K562 (cell line): ENCODE data around the gene CTTNBP2. TPM values are rescaled to one million over a fixed set of nuclear protein-coding genes. Genes with fewer than 3 reads are reported as not detected.

Experiments
- ATAC-seq: fragments of 200-7000 bp; cut with Tn5 transposase; 3 replicates; pipeline ENCODE4 v1.9.1; 2020; ENCODE audit warnings: moderate library complexity
- BruUV-seq: library from RNA; stranded (reverse); fragments of 400-500 nt; replicated peaks from 2 replicates; lab custom pipeline; 2021; lab: Mats Ljungman, UMichigan
- CTCF ChIA-PET: fragments of 300-600 bp; formaldehyde crosslinking; extraction: SDS; loops from one replicate; lab custom pipeline; 2021; ENCODE audit warnings: low intra/inter-chr PET ratio; lab: Yijun Ruan, JAX
- POLR2A ChIA-PET: fragments of 300-600, 350-650 bp; sonication (Branson Sonifier 250); formaldehyde crosslinking; extraction: SDS; loops from one replicate; lab custom pipeline; 2021; ENCODE audit warnings: antibody characterized with exemption, inconsistent platforms; lab: Yijun Ruan, JAX
- DNase-seq, 4 experiments: peaks; one replicate each; pipeline versions ENCODE4 v3.0.0 to v3.0.0-alpha.2; 2011 to 2018; ENCODE audit warnings: low spot score in 3 of 4, mixed read lengths in 3 of 4; ENCODE audit errors: extremely low read depth in 1 of 4
- FAIRE-seq: peaks from 2 replicates; lab custom pipeline; 2011; peaks lifted over from hg19 to GRCh38; lab: Jason Lieb, UNC
- H2AFZ ChIP-seq: 2 replicates; pipeline ENCODE4 v1.6.0; 2011; ENCODE audit warnings: low read depth, low read length, control low read depth, inconsistent platforms
- H3K27ac ChIP-seq: fragments of 200-600 bp; 3 replicates; pipeline ENCODE4 v1.8.0; 2011; ENCODE audit warnings: low read depth, mild to moderate bottlenecking, control low read depth, inconsistent platforms, low read length, moderate library complexity, mixed read lengths; ENCODE audit errors: extremely low read depth
- H3K27me3 ChIP-seq, 2 experiments: fragments of 300-600 bp in 1 of 2; 2 replicates in 1 of 2; 3 replicates in 1 of 2; pipeline versions ENCODE4 v1.6.0 to v1.8.0; 2011; ENCODE audit warnings: inconsistent platforms in 2 of 2, low read length in 2 of 2, mild to moderate bottlenecking in 1 of 2, mixed read lengths in 1 of 2, moderate library complexity in 1 of 2; ENCODE audit not compliant: control insufficient read depth in 2 of 2, insufficient read depth in 2 of 2
- H3K36me3 ChIP-seq: fragments of 300-600 bp; 3 replicates; pipeline ENCODE4 v1.8.0; 2011; ENCODE audit warnings: mild to moderate bottlenecking, low read length, inconsistent platforms; ENCODE audit not compliant: control insufficient read depth, insufficient read depth
- H3K4me1 ChIP-seq, 2 experiments: fragments of 200-600 bp in 1 of 2; replicated peaks in 1 of 2; 2 replicates in 1 of 2; 3 replicates in 1 of 2; pipeline versions ENCODE4 v1.5.1 to v1.8.0; 2011; ENCODE audit warnings: inconsistent platforms in 2 of 2, low read length in 2 of 2, mild to moderate bottlenecking in 1 of 2, mixed read lengths in 1 of 2, moderate library complexity in 1 of 2; ENCODE audit not compliant: control insufficient read depth in 2 of 2, insufficient read depth in 2 of 2
- H3K4me2 ChIP-seq: 2 replicates; pipeline ENCODE4 v1.6.1; 2011; ENCODE audit warnings: low read length, control low read depth, inconsistent platforms, mixed read lengths; ENCODE audit not compliant: insufficient read depth
- H3K4me3 ChIP-seq: fragments of 200-600 bp; sonication (generic), shearing (Covaris generic); 2 replicates; pipeline ENCODE4 v1.5.1; 2016; ENCODE audit warnings: control low read depth, inconsistent platforms
- H3K79me2 ChIP-seq: fragments of 200-600 bp; 3 replicates; pipeline ENCODE4 v1.8.0; 2011; ENCODE audit warnings: low read length, inconsistent platforms; ENCODE audit not compliant: control insufficient read depth, insufficient read depth
- H3K9ac ChIP-seq, 2 experiments: 2 replicates each; pipeline versions ENCODE4 v1.6.0 to v1.6.1; 2011; ENCODE audit warnings: low read depth in 2 of 2, low read length in 2 of 2, control low read depth in 1 of 2, inconsistent platforms in 1 of 2, mild to moderate bottlenecking in 1 of 2, mixed read lengths in 1 of 2; ENCODE audit not compliant: insufficient read depth in 1 of 2
- H3K9me1 ChIP-seq: one replicate; pipeline ENCODE4 v1.6.0; 2011; ENCODE audit warnings: inconsistent platforms, mild to moderate bottlenecking, low read length, moderate library complexity; ENCODE audit not compliant: control insufficient read depth, insufficient read depth
- H3K9me3 ChIP-seq: replicated peaks from 2 replicates; pipeline ENCODE4 v1.5.1; 2011; ENCODE audit warnings: low read depth, low read length, inconsistent platforms; ENCODE audit not compliant: control insufficient read depth, insufficient read depth
- H4K20me1 ChIP-seq: replicated peaks from 2 replicates; pipeline ENCODE4 v1.6.1; 2011; ENCODE audit warnings: low read length, inconsistent platforms, mixed read lengths; ENCODE audit not compliant: control insufficient read depth, insufficient read depth
- ATF7 ChIP-seq: fragments of 450-650 bp; IDR thresholded peaks from 2 replicates; pipeline ENCODE4 v1.7.1; 2014; ENCODE audit warnings: mild to moderate bottlenecking, moderate library complexity
- E2F8 ChIP-seq: fragments of 450-650 bp; IDR thresholded peaks from 2 replicates; pipeline ENCODE4 v1.7.1; 2018; ENCODE audit warnings: mild to moderate bottlenecking, low read depth; ENCODE audit not compliant: partially characterized antibody
- HEY1 ChIP-seq: fragments of 250-450 bp; sonication (Bioruptor Pico); IDR thresholded peaks from 2 replicates; pipeline ENCODE4 v1.5.0; 2020; ENCODE audit warnings: mild to moderate bottlenecking, moderate library complexity, borderline replicate concordance
- ILK ChIP-seq: fragments of 450-650 bp; IDR thresholded peaks from 2 replicates; pipeline ENCODE4 v1.6.1; 2016; ENCODE audit warnings: missing genetic modification characterization, low read depth, mild to moderate bottlenecking, missing compliant biosample characterization, moderate library complexity, borderline replicate concordance
- MAFK ChIP-seq: IDR thresholded peaks from 2 replicates; pipeline ENCODE4 v1.6.1; 2011; ENCODE audit warnings: low read length, improper control_type of control experiment
- RBM17 ChIP-seq: fragments of 200-400 bp; formaldehyde crosslinking; IDR thresholded peaks from 2 replicates; pipeline ENCODE4 v1.6.1; 2017; ENCODE audit warnings: low read depth, mild to moderate bottlenecking, low read length, borderline replicate concordance
- SIN3B ChIP-seq: fragments of 450-650 bp; IDR thresholded peaks from 2 replicates; pipeline ENCODE4 v1.6.1; 2017; ENCODE audit warnings: low read depth, mild to moderate bottlenecking, moderate library complexity
- SNRNP70 ChIP-seq: fragments of 200-400 bp; formaldehyde crosslinking; optimal IDR thresholded peaks from 2 replicates; pipeline ENCODE3; 2017; ENCODE audit warnings: low read depth, low read length
- WGBS: fragments of 100-300 bp; shearing (Covaris generic); methylation state at CpG from one replicate; pipeline ENCODE4 v1.1.6; 2016; ENCODE audit warnings: low coverage, mixed read lengths; ENCODE audit not compliant: insufficient coverage; ENCODE audit errors: missing lambda C conversion rate; 5-methylcytosine and 5-hydroxymethylcytosine counted together
- in situ Hi-C: fragments of 300-500 bp; cut with MboI; formaldehyde crosslinking; loops from 4 replicates; pipeline ENCODE4 v1.15.0; 2018; ENCODE audit warnings: inconsistent platforms, mixed read lengths
- intact Hi-C: fragments of 100-400 bp; cut with micrococcal nuclease; formaldehyde crosslinking; loops from 2 replicates; pipeline ENCODE4 v1.14.2; 2022
- polyA plus RNA-seq, 8 experiments: library from polyadenylated mRNA; depleted of rRNA in 4 of 8; stranded (reverse) in 5 of 8; unstranded in 3 of 8; fragments of >200 nt; fragmentation: Nextera tagmentation in 2 of 8; fragmentation: Illumina TruSeq in 1 of 8; extraction: Ambion mirVana in 2 of 8; extraction: Trizol in 1 of 8; gene quantifications; 2 replicates each; pipeline versions ENCODE4 v1.2.1 to v1.2.3, GENCODE V29; 2011 to 2014; ENCODE audit warnings: inconsistent platforms in 1 of 8, missing spikeins in 1 of 8
- total RNA-seq, 7 experiments: library from RNA; depleted of rRNA in 6 of 7; stranded (reverse); fragments of >200 nt in 6 of 7; fragmentation: Illumina TruSeq in 2 of 7; extraction: Trizol in 2 of 7; gene quantifications; 2 replicates each; pipeline versions ENCODE4 v1.2.1 to v1.2.3, GENCODE V29; 2011 to 2021; ENCODE audit warnings: low replicate concordance in 1 of 7
- TF ChIP-seq, protein P1 (sequence below): fragments of 450-650 bp; conservative IDR thresholded peaks from 2 replicates; pipeline ENCODE4 v1.6.1; 2016; ENCODE audit warnings: missing genetic modification characterization, low read depth, mild to moderate bottlenecking, control low read depth, missing compliant biosample characterization
- TF ChIP-seq, protein P2 (sequence below), 2 experiments: fragments of 450-650 bp in 1 of 2; sonication (generic) in 1 of 2; formaldehyde crosslinking in 1 of 2; IDR thresholded peaks in 1 of 2; conservative IDR thresholded peaks in 1 of 2; 2 replicates each; pipeline versions ENCODE4 v1.6.1 to v1.8.1; 2016 to 2023; ENCODE audit warnings: mild to moderate bottlenecking in 2 of 2, moderate library complexity in 2 of 2, inconsistent platforms in 1 of 2, missing genetic modification reagents in 1 of 2

The CTTNBP2 gene
- total and polyA plus RNA-seq, 9 of the 15 experiments (the other 6 are each of a cell fraction or from before 2014, with no cell fraction given): 0.05 TPM; not detected in 8

- FAIRE-seq (no peak), ATAC-seq (no peak), DNase-seq (no peak)
- Histone ChIP-seq H3K36me3 (no peaks in the 10 kb centered on the region), H4K20me1 (no peaks in the 10 kb centered on the region), H2AFZ (no peak overlapping the region), H3K9me3 (no peaks in the 10 kb centered on the region), H3K27ac (no peak overlapping the region), H3K9ac (no peak overlapping the region), H3K4me2 (no peak overlapping the region), H3K9me1 (no peaks in the 10 kb centered on the region), H3K79me2 (no peaks in the 10 kb centered on the region), H3K27me3 (no peaks in the 10 kb centered on the region), H3K4me3 (no peak overlapping the region), H3K4me1 (no peaks in the 10 kb centered on the region)
- no TSS peak for BruUV-seq
- in situ Hi-C loops: no loop called here
- 0% methylated on average over 2 of the region's 2 CpGs for WGBS
- TF ChIP-seq HEY1: no peak
- intact Hi-C loops: no loop called here
- ChIA-PET POLR2A (interaction anchor here (0.8 kb wide), 1 partner anchor 29 kb away, joined by 3 read pairs; no protein-coding TSS in a partner anchor), CTCF (no interaction called here)
These were observed 167.0 kb downstream of the CTTNBP2 start for GRCh38 chr7:117706210-117706609.

DNA sequence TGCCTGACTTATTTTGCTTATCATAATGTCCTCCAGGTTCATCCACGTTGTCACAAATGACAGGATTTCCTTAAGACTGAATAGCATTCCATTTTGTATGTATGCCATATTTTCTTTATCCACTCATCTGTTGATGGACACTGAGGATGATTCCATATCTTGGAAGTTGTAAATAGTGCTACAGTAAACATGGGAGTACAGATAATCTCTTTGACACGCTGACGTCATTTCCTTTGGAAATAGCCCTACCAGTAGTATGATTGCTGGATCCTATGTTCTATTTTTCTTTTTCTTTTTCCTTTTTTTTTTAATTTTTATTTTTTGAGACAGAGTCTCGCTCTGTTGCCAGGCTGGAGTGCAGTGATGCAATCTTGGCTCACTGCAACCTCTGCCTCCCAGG is 167.6 kb downstream of the CTTNBP2 start:
- Histone ChIP-seq H3K4me1 (no peaks in the 10 kb centered on the region), H3K79me2 (no peaks in the 10 kb centered on the region), H3K27me3 (no peaks in the 10 kb centered on the region), H3K4me2 (no peak overlapping the region), H3K9ac (no peak overlapping the region), H3K27ac (no peak overlapping the region), H4K20me1 (no peaks in the 10 kb centered on the region), H3K9me3 (no peaks in the 10 kb centered on the region), H3K36me3 (no peaks in the 10 kb centered on the region), H2AFZ (no peak overlapping the region), H3K4me3 (no peak overlapping the region), H3K9me1 (no peaks in the 10 kb centered on the region)
- ChIA-PET POLR2A (no interaction called here), CTCF (no interaction called here)
- ATAC-seq: no peak
- intact Hi-C loops (no loop called here), in situ Hi-C loops (no loop called here)
- no TSS peak for BruUV-seq
- WGBS: 6% methylated on average over 4 of the region's 4 CpGs
- no peak for FAIRE-seq
- DNase-seq: no peak
- TF ChIP-seq RBM17 (no peak), ATF7 (peak; percentile 47; the same call in 1 of the 2 replicates), E2F8 (no peak), ILK (tag) (no peak), MAFK (no peak), SNRNP70 (no peak), SIN3B (no peak)
- TF ChIP-seq, protein P1, sequence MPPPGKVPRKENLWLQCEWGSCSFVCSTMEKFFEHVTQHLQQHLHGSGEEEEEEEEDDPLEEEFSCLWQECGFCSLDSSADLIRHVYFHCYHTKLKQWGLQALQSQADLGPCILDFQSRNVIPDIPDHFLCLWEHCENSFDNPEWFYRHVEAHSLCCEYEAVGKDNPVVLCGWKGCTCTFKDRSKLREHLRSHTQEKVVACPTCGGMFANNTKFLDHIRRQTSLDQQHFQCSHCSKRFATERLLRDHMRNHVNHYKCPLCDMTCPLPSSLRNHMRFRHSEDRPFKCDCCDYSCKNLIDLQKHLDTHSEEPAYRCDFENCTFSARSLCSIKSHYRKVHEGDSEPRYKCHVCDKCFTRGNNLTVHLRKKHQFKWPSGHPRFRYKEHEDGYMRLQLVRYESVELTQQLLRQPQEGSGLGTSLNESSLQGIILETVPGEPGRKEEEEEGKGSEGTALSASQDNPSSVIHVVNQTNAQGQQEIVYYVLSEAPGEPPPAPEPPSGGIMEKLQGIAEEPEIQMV (tag): no peak
- TF ChIP-seq, protein P2, sequence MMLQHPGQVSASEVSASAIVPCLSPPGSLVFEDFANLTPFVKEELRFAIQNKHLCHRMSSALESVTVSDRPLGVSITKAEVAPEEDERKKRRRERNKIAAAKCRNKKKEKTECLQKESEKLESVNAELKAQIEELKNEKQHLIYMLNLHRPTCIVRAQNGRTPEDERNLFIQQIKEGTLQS (IDR thresholded peaks at IDR 0.05): peak; percentile 49; the same call in 1 of the 2 replicates
- TF ChIP-seq, protein P2 (CRISPR knock-in tag; conservative IDR thresholded peaks at IDR 0.05): no peak
